GM18505 (cell line): ENCODE data around the gene VPS13A.
"Not testable (repeated sequence)": the region's sequence is repeated elsewhere in the genome, so short reads cannot be mapped to it uniquely, and the experiment has no call there.

ENCODE experiments used
- ATAC-seq: cut with Tn5 transposase; IDR thresholded peaks from one replicate; pipeline ENCODE4 v1.9.1; 2021; ENCODE audit not compliant: unreplicated experiment
- POLR2A ChIP-seq: IDR thresholded peaks from 4 replicates; pipeline ENCODE4 v1.6.1; 2011; ENCODE audit warnings: borderline replicate concordance; ENCODE audit not compliant: insufficient read depth, insufficient read length; ENCODE audit errors: extremely low read depth

VPS13A gene

GRCh38 chr9:77392328-77392727 is 215.0 kb downstream of the VPS13A start:
- ATAC-seq = no peak

GRCh38 chr9:77398581-77398980 is 221.2 kb downstream of the VPS13A start:
- not testable (repeated sequence) for ATAC-seq

More at GRCh38 chr9:77392328-77392727, 215.0 kb downstream of the VPS13A start:
- no peak for TF ChIP-seq POLR2A

GRCh38 chr9:77399964-77400363 is 222.6 kb downstream of the VPS13A start:
- no peak for ATAC-seq
- no peak for TF ChIP-seq POLR2A

- TF ChIP-seq POLR2A = no peak
- ATAC-seq = no peak
Measured at GRCh38 chr9:77402286-77402685, 225.0 kb downstream of the VPS13A start.

- ATAC-seq = no peak
- TF ChIP-seq POLR2A = no peak
Measured at GRCh38 chr9:77403239-77403638, 225.9 kb downstream of the VPS13A start.

- ATAC-seq = not testable (repeated sequence)
Measured at GRCh38 chr9:77408521-77408920, 231.2 kb downstream of the VPS13A start.

- TF ChIP-seq POLR2A = no peak
- no peak for ATAC-seq
Measured at GRCh38 chr9:77417566-77417965, 240.2 kb downstream of the VPS13A start.

- no peak for TF ChIP-seq POLR2A
Measured at GRCh38 chr9:77418226-77418625, 240.9 kb downstream of the VPS13A start.

GRCh38 chr9:77420641-77421040 is 243.3 kb downstream of the VPS13A start:
- no peak for ATAC-seq
- TF ChIP-seq POLR2A = no peak

More at GRCh38 chr9:77418226-77418625, 240.9 kb downstream of the VPS13A start:
- no peak for ATAC-seq

GRCh38 chr9:77421506-77422265 is 244.4 kb downstream of the VPS13A start:
- ATAC-seq = no peak
- no peak for TF ChIP-seq POLR2A

- no peak for ATAC-seq
- TF ChIP-seq POLR2A = no peak
Measured at GRCh38 chr9:77422969-77423368, 245.6 kb downstream of the VPS13A start.

- no peak for TF ChIP-seq POLR2A
- ATAC-seq = no peak
Measured at GRCh38 chr9:77423841-77424240, 246.5 kb downstream of the VPS13A start.

- ATAC-seq = no peak
- no peak for TF ChIP-seq POLR2A
Measured at GRCh38 chr9:77424993-77425392, 247.7 kb downstream of the VPS13A start.

- ATAC-seq = no peak
- no peak for TF ChIP-seq POLR2A
Measured at GRCh38 chr9:77426712-77427111, 249.4 kb downstream of the VPS13A start.
